ENCODE data around the gene SLC25A21.

GRCh38 chr14:36665887-36666415 is 506.5 kb downstream of the SLC25A21 start:
- TF ChIP-seq POLR2AphosphoS5 (IDR thresholded peaks at IDR 0.05; ENCODE audit: borderline replicate concordance, low read depth, low read length) (no peak), EZH2 (IDR thresholded peaks at IDR 0.05) (no peak), FOXP2 (optimal IDR thresholded peaks at IDR 0.05; ENCODE audit: control extremely low read depth, extremely low read length, insufficient read depth) (no peak)

Measured in SK-N-MC (cell line).